OCI-M2 (cell line): ENCODE measurements around the gene PLCB1.

Source experiments
- DNase-seq: peaks from one replicate; lab custom pipeline; 2025; ENCODE audit not compliant: unreplicated experiment; lab: John Stamatoyannopoulos, UW

The PLCB1 gene

DNA sequence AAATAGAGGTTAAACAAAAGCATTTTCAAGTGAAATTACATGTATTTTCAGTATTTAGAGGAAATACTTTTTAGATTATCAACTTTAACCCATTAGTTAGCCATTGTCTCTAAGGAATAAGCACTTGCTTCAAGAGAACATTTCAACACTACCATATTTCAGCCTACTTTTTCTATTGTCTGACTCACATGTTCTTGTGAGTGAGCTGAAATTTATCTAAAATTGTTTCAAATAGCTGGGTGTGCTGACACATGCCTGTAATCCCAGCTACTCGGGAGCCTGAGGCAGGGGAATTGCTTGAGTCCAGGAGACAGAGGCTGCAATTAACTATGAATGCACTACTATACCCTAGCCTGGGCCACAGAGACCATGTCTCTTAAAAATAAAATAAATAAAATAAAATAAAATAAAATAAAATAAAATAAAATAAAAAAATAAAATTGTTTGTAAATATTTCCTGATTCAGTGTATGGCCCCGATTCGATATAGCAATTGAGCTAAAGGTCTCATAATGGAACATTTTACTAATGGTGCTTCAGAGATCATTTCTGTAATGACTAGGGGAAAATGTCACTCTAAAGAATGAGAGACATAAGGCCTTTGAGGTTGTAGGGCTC is 612.3 kb downstream of the PLCB1 start:
- DNase-seq: no peak

DNA sequence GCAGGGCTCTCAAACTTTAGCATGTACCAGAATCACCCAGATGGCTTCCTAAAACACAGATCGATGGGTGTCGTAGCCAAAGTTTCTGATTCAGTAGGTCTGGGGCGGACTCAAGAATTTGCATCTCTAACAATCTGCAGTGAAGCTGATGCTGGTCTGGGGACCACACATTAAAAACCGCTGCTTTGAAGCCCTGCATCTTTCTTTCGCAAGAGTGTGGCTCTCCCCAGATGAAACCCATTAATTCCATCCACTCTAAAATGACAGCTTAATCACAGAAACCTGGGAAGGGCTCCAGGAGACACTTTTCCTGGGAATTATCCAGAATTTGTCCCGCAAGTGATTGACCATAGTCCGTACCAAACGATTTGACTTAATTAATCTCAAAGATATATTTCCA is 617.0 kb downstream of the PLCB1 start:
- DNase-seq: no peak

DNA sequence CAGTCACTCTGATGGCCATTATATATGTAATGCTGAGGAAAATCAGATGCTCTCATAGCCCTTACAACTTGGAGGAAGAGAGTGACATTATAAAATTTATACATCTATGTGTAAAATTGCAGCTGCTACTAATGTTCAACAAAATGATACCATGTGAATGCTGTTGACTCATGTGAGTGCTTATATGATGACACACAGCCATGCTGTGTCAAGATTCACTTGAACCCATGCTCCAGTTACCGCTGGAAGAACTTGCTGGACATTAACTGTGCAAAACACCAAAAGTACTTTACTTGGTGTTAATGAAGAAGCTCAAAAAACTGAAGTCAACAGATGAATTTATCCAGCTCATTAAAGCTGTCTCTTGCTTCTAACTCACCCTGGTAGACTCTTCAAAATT is 617.9 kb downstream of the PLCB1 start:
- DNase-seq: no peak

DNA sequence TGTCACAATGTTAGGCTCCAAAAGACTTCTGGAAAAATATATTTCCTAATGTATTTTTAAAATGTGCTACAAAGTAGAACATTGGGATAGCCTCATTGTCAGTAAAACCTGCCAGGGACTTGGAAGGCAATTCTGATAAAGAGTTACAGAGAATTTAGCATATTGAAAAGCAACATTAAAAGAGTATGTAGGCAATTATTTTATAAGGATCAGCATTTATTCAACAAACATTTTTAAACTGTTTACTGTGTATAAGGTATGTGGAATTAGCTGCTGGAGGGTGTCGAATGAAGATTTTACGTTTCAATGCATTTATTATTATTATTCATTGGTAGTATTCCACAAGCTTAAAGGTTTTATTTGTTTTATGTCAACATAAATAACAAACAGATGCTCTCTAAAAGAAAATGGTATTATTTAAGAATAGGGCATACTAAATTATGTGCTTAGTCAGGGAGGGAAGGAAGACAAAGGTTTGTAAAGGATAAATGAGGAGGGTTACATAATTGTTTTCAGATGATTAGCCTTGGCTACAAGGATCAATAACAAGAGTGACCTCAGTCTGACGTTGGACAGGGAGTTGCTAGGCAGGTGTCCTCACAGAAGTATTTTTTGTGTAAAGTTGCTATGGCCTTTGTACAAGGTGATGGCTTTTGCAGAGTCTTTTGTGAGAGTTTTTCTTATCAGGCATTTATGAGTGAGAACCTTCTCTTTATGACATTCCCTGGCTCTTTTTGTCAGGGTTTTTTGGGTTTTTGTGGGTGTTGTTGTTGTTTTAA is 623.5 kb downstream of the PLCB1 start:
- no peak for DNase-seq

DNA sequence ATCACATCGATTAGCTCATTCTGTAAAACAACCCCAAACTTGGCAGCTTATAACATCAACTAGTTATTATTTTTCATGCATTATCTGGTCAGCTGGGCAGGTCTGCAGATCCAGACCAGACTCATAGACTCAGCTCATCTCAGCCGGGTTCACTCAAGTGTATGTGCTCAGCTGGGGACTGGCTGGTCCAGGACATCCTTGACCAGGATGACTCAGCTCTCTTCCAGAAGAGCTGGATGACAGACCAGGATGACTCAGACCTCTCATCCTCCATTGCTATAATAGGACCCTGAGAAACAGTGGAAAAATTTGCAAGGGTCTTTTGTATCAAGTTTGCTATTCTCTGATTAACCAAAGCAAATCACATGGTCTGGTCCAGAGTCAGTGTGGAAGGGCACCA is 624.3 kb downstream of the PLCB1 start:
- no peak for DNase-seq

DNA sequence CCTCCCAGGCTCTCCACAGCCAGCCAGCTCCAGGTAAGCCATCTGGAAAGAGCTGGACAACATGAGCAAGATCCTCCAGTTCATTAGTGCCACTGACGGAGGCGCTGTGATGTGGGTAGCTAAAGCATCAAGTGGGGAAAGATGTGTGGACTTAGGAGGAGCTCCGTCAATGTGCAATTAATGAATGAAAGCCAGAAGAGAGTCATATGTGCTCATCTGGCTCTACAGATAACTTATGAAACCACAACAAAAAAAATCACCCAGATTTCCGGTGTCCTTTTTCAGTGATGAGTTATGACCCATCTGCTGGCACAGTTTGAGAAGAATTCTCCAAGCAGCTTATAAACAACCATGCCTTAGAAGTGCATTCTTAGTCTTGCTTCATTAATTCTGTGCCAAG is 625.1 kb downstream of the PLCB1 start:
- no peak for DNase-seq

DNA sequence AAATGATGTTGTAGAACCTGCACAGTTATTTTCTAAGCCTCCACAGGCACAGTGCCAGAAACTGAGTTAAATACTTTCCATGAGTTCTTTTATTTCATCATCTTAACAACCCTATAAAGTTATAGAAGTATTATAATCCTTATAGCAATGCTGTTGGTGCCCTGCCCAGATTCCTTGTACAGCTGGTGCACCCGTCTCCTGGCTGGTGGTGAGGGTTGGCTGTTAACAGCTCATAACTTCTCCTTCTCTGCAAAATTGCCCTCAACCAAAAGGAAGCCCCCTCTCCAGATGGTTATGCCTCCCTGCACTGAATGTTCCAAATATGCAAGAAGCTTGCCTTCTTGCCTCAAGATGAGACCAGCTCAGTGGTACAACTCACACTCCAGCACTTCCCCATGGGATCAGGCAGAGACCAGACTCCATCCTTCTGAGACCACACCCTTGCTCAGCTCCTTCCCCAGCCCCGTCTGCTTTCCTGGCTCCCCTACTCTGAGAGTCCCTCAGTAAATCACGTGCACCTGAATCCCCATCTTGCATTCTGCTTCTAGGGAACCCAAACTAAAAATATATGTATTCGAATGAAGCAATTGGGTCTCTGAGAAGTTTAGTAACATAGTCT is 632.4 kb downstream of the PLCB1 start:
- no peak for DNase-seq

DNA sequence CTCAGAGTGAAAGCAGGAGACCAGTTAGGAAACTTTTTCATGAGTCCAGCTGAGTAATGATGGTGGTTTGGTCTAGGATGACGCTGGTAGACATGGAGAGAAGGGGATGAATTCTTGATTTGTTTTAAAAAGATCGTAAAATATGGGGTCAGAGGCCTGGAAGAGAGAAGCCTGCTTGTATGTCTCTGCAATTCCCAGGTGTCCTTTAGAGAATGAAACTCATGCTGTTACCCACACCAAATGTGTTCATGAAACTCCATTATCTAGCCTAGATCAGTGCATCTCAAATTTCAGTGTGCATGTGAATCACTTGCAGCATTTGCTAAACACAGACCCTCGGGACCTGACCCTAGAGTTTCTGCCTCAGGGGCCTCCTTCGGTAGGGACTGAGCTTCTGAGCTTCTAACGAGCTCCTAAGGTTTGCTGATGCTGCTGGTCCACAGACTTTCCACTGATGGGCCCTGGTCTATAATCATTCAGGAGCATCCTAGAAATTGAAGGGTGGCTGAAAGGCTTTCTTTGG is 634.9 kb downstream of the PLCB1 start:
- no peak for DNase-seq

DNA sequence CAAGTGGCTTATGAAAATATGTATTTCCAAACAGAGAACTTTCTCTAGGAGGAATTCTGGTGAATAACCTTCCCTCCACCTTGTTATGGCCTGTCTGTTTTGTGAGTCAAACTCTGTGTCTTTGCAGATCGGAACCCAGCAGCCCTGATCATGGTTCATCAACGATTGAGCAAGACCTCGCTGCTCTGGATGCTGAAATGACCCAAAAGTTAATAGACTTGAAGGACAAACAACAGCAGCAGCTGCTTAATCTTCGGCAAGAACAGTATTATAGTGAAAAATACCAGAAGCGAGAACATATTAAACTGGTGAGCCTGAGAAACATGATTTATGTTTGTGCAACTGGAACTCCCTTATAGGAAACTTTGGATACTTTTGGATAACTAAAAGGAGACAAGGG is 642.3 kb downstream of the PLCB1 start:
- no peak for DNase-seq

DNA sequence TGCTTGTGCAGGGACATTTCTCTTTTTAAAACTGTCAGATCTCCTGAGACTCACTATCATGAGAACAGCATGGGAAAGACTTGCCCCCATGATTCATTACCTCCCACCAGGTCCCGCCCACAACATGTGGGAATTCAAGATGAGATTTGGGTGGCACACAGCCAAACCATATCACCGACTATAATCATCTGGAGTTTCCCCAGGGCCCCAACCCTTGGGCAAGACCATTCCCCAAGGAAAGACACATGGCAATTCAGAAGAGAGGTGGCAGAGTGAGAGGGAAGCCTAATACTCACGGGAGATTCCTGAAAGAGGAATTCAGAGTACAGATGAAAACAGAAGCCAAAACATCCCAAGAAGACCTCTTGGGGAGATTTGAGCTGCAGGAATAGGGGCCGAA is 645.8 kb downstream of the PLCB1 start:
- DNase-seq: no peak

DNA sequence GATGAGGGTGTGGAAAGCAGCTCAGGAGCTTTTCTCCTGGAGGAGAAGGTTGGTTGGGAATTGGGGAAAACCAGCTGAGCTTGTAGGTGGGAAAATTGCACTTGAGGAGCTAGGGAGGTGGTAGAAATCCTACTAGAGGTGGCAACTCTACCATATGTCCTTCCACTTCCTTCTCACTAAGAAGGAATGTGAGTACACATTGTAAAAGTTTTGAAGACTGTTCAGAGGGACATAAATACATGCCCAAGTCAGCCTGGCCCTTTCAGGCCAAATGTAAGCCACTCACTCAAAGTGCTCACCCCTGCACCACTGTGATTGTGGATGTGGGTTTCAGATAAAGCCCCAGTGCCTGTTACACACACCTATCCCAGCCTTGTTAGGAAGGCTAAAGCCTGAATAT is 646.3 kb downstream of the PLCB1 start:
- DNase-seq: no peak

DNA sequence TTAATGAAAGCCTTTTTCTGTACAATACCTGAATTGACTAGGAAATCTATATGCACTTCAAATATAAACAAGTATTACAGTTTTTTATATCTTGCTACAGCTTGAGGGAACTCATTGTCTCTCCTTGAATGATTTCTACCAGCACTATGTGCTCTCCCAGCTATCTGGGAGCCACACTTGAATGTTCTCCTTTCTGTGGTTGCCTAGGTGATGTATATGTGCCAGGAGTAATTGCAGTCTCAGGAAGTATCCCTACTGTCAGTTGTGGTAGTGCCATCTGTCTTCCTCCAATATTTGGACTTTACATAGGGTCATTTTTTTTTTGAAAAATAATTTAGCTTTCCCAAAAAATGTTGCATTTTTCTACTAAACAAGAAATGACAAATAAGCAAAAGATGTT is 648.8 kb downstream of the PLCB1 start:
- no peak for DNase-seq

DNA sequence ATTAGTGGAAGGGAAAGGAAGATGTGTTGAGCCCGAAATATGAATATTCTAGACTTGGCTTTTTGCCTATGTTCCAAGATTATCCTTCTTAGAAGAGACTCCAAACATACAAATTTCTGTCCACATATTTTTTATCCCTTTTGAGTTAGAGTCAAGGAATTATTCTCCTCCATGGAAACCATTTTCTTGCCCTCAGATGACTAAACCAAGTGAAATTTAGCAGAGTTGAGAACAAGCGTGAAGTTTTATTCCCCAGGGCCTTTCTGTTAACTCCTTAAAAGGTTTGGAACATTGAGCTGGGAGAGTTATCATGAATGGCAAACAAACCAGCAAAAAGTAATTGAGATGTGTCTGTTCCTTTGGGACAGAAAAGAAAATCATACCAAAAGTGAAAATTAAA is 650.7 kb downstream of the PLCB1 start:
- no peak for DNase-seq

DNA sequence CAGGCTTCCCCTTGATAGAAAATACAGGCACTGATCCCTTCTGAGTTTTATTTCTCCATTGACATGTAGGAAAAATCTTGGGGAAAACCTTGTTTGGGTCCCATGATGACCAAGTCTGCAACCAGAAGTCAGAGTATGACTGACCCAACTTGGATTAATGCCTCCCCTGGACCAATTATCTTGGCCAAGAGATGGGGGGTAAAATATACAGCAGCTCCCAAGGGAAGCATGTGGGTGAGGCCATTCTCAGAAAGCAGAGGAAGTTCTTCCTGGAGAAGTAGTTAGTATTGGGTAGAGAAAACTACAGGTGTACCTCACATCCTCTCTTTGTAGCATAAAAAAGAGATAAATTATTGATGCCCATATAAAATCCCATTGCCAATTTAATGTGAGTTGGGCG is 651.7 kb downstream of the PLCB1 start:
- DNase-seq: no peak

DNA sequence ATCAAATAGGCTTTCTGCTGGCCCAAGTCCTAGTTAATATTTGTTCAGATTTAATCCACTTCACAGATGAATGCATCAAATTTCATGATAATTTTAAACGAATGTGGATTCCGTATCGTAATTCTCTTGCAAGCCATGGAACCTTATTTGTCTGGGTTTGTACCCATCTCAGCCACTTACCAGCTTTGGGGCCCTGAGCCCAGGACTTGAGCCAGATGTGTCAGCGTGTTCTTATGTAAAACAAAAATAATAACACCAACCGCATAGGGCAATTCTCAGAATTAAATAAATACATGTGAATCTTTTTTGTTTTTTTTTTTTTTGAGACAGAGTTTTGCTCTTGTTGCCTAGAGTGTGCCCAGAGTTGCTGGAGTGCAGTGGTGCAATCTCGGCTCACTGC is 654.3 kb downstream of the PLCB1 start:
- DNase-seq: no peak

DNA sequence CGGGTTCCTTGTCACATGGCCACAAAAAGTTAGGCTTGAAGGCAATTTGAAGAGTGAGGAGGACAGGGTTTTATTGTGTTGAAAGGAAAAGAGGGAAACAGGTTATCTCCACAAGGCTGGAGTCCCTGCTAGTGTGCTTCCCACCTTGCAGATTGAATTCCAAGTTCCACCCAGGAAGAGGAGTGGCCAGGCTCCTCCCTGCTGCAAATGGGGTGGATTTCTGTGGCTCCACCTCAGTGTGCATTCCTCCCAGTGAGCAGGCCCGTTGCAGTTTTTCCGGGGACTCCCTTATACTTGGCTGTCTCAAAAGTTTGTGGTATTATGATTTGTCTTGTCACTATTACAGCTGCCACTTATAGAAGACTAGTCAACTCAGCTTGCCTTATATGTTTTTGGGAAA is 655.0 kb downstream of the PLCB1 start:
- DNase-seq: no peak

DNA sequence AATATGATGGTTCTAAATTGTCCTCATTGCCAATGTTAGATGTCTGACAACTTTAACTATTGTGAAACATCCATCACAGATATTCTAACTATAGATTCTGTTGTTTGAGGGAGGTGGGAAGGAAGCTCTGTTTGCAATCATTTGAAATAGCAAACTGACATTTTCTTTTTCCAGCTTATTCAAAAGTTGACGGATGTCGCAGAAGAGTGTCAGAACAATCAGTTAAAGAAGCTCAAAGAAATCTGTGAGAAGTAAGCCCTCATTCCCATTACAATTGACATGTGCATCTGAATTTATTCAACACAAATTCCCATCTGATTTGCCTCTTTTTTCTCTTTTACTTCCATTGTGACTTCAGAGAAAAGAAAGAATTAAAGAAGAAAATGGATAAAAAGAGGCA is 656.2 kb downstream of the PLCB1 start:
- no peak for DNase-seq

DNA sequence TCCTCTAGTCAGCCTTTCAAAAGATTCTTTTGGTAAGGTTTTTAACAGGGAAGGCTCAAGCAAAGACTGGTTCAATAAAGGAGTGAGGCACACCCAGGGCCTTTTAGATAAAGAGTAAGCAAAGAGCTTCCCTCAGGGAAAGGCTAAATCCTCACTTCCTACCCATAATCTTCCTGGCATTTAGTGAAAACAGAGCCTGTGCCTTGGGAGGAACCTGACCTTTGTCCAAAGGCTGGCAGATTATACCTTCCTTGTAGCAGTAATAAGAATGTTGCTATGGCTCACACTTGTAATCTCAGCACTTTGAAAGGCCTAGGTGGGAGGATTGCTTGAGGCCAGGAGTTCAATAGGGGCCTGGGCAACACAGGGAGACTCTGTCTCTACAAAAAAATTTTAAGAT is 656.8 kb downstream of the PLCB1 start:
- no peak for DNase-seq

DNA sequence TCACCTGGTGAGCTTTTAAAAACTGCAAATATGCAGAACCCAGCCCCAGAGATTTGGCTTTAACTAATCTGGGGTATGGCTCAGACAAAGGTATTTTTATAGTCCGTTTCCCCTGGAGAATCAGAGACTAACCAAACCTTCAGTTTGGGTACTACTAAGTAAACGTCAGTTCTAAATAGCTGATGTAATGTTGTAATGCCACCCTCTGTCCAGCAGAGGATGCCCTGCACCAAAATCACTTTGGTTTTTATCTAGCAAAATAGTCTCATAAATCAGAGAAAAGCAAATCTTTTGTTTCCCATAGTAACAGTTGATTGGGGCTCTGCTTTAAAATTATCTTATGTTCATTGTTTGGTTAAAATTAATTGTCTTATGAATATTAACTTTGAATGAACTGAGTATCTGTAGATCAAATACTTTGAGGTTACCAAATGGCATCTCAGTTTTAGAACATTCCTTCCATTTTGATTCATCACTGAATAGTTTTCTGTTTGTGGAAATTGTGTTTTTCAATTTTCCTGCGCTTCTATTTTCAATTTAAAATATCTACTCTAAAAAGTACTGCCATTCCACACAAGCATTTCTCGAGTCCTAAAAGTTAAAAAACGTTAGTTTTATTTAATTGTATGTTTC is 658.5 kb downstream of the PLCB1 start:
- DNase-seq: peak; percentile 48

DNA sequence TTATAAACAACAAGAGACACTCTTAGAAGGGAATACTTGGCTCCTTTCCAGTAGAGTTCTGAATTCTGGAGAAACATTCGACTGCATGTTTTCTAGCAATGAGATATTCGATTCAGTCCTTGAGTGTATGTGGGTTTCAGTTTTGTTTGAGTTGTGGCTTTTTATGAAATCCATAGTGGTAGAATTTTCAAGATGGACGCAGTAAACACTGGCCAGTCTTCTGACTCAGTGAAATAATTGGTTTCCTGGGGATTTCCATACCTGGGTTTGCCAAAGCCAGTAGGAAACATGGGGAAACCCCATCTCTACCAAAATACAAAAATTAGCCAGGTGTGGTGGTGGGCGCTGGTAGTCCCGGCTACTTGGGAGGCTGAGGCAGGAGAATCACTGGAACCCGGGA is 663.3 kb downstream of the PLCB1 start:
- no peak for DNase-seq

DNA sequence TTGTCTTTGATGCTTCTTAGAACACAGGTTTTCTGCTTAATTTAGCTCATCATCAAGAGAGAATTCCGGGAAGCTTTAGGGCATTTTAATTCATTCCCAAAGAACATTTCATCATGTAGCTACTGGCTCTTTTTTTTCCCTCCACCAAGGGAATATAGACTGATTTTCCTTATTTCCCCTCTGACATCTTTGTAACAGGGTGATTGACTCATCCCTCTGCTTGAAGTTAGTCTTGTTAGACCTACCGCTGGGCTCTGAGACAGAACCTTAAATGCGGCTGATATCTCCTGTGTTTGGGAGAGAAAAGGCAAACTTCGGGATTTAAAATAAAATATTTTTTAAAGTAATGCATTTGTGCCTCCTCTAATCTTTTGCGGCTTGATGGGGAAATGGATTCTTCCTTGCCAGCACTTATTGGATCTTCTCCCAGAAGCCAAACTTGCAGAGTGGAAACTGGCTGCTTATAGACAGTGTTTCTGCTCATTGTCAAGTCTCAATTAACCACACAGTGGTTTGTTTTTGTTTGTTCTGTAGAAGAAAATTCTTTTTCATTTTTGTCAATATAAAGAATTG is 664.1 kb downstream of the PLCB1 start:
- DNase-seq: no peak

DNA sequence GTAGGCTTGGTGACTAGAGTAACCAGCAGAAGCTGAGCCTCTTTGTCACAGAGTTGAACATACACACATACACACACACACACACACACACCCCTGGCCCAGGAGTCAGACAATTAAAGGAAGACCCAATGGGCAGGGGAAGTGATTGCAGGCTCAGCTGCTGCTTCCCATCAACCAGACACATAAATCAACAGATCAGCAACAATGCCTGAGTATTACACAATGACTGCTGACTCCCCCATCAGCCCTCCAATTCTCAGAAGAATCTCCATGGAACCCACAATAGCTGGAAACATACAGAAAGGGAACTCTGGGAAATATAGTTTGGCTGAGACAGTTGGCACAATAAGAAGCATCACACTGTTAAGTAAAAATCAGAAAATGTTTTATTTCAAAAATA is 666.4 kb downstream of the PLCB1 start:
- DNase-seq: no peak
